HG03460 (cell line): ENCODE measurements around the gene PLCXD1.
A peak's percentile ranks its signal among the peaks of the same experiment; 100 is the strongest.
"Not testable (repeated sequence)": the region's sequence is repeated elsewhere in the genome, so short reads cannot be mapped to it uniquely, and the experiment has no call there.

Experiments used
- ATAC-seq: cut with Tn5 transposase; IDR thresholded peaks from one replicate; pipeline ENCODE4 v1.9.1; 2021; ENCODE audit not compliant: unreplicated experiment

PLCXD1 gene, protein sequence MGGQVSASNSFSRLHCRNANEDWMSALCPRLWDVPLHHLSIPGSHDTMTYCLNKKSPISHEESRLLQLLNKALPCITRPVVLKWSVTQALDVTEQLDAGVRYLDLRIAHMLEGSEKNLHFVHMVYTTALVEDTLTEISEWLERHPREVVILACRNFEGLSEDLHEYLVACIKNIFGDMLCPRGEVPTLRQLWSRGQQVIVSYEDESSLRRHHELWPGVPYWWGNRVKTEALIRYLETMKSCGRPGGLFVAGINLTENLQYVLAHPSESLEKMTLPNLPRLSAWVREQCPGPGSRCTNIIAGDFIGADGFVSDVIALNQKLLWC

DNA sequence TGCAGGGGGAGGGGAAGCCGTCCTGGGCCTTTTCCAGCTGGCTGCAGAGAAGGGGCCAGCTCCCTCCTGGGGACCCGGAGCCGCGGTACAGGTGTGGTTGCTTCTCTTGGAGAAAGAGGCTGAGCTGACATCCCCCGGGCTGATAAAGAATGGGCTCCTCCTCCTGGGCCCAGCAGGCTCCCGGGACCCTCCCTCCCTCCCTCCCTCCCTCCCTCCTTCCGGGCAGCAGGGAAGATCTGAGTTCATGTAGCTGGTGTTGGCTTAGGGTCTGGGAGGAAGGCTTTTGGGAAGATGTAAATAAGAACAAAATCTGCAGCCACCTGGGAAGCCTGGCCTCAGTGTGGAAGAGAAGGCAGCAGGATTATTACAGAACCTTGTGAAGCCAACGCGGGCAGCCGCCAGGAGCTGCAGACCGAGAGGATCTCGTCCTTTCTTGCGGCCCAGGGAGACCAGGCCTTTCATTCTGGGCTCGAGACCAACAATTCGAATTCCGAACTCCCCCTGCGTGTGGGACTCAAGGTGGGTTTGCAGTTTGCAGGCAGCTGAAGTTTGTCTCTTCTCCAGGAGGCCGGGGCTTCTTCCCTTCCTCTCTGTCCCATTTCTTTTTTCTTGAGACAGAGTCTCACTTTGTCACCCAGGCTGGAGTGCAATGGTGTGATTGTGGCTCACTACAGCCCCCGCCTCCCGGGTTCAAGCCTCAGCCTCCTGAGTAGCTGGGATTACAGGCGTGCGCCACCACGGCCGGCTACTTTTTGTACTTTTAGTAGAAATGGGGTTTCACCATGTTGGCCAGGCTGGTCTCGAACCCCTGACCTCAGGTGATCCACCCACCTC lies at the start of gene PLCXD1:
Gene PLCXD1 (plus strand): TSS at position 216 of the 834 bp plus-strand sequence. CDS start 2,807 bp downstream, outside the sequence.
- no peak for ATAC-seq

DNA sequence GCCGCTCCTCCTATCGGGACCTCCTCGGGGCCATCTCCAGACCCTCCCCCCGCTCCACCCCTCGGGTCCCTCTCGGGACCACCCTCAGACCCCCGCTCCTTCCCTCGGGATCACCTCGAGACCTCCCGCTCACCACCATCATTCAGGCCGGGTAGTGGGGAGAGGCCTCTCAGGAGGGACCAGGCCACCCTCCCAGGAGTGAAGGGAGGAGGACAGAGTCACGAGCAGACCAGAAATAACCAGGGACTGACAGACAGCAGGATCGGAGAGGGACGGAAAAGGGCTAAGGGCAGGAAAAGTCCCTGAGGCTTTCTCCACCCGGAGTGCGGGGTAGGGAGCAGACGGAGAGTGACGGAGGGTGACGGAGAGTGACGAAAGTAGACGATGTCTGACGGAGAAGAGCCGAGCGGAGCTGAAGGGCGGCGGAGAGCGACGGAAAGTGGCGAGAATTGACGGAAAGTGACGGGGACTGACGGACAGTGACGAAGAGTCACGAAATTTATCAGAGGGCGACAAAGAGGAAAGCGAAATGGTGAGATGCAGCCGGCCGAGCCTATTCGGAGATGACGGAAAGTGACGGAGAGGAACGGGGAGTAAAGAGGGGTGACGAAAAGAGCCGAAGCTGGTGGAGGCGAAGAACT lies 49.4 kb upstream of the PLCXD1 start:
- peak; percentile 90 for ATAC-seq

DNA sequence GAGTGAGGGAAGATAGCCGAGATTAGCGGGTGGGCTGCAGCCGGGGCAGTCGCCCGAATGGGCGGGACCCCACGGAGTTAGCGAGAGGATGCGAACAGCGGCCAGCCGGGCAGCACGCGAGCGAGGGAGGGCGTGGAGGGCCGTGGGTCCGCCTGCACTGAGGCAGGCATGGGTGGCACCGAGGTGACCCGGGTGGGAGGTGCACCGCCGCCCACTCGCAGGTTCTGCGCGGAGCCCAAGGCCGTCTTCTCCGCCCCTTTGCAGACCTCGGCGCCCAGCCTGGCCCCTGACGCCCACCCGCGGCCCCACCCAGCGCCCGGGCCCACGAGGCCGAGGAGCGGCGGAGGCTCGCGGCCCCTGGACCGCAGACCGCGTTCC lies 48.9 kb upstream of the PLCXD1 start:
- peak; percentile 15 for ATAC-seq

DNA sequence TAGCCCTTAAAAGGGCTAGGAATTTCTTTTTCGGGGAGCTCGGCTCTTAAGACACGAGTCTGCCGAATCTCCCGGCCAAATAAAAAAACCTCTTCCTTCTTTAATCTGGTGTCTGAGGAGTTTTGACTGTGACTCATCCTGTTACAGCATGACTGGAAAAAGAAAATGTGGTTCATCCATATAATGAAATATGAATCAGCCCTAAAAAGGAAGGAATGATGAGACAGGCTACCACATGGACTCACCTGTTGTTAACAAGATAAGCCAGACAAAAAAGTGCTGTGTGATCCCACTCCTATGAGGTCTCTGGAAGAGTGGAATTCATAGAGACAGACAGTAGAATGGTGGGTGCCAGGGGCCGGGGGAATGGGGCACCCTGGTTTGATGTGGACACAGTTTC lies 45.0 kb upstream of the PLCXD1 start:
- ATAC-seq, result not testable (repeated sequence)

DNA sequence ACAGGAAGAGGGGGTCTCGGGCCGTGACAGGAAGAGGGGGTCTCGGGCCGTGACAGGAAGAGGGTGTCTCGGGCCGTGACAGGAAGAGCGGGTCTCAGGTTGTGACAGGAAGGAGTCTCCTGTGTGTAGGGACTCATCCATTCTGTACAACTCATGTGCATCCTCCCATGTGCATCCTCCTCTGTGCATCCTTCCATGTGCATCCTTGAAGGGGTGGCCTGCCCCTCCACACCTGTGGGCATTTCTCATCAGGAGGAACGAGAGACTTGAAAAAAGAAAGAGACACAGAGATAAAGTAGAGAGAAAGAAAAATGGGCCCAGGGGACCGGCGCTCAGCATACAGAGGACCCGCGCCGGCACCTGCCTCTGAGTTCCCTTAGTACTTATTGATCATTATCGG lies 30.2 kb upstream of the PLCXD1 start:
- no peak for ATAC-seq

DNA sequence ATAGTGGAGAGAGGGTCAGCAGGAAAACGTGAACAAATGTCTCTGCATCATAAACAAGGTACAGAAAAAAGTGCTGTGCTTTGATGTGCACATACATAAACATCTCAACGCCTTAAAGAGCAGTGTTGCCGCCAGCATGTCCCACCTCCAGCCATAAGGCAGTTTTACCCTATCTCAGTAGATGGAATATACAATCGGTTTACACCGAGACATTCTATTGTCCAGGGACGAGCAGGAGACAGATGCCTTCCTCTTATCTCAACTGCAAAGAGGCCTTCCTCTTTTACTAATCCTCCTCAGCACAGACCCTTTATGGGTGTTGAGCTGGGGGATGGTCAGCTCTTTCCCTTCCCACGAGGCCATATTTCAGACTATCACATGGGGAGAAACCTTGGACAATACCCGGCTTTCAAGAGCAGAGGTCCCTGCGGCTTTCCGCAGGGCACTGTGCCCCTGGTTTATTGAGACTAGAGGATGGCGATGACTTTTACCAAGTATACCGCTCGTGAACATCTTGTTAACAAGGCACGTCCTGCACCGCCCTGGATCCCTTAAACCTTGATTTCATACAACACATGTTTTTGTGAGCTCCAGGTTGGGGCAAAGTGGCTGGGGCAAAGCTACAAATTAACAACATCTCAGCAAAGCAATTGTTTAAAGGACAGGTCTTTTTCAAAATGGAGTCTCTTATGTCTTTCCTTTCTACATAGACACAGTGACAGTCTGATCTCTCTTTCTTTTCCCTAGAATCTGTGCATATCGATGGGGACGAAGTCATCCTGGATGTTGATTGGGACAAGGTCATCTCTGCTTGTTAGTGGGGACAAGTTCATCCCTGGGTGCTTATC lies 29.6 kb upstream of the PLCXD1 start:
- not testable (repeated sequence) for ATAC-seq

DNA sequence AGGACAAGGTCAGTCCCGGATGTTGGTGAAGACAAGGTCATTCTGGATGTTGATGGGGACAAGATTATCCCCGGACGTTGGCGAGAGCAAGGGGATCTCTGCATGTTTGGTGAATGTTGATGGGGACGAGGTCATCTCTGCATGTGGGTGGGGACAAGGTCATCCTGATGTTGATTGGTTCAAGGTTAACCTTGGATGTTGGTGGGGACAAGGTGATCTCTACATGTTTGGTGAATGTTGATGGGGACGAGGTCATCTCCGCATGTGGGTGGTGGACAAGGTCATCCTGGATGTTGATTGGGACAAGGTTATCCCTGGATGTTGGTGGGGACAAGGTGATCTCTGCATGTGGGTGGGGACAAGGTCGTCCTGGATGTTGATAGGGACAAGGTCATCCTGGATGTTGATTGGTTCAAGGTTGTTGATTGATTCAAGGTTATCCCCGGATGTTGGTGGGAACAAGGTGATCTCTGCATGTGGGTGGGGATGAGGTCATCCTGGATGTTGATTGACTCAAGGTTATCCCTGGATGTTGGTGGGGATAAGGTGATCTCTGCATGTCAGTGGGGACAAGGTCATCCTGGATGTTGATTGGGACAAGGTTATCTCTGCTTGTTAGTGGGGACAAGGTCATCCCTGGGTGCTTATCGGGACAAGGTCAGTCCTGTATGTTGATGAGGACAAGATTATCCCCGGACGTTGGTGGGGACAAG lies 28.8 kb upstream of the PLCXD1 start:
- ATAC-seq, result no peak

DNA sequence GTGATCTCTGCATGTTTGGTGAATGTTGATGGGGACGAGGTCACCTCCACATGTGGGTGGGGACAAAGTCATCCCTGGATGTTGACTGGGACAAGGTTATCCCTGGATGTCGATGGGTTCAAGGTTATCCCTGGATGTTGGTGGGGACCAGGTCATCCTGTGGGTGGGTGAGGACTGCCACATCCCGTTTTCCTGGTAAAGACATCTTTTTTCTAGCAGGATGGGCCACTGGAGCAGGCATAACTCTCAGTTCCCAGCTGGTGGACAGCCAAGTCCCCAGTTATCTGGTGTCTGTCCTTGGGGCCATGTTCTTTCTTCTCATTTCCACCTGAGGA lies 28.3 kb upstream of the PLCXD1 start:
- no peak for ATAC-seq

DNA sequence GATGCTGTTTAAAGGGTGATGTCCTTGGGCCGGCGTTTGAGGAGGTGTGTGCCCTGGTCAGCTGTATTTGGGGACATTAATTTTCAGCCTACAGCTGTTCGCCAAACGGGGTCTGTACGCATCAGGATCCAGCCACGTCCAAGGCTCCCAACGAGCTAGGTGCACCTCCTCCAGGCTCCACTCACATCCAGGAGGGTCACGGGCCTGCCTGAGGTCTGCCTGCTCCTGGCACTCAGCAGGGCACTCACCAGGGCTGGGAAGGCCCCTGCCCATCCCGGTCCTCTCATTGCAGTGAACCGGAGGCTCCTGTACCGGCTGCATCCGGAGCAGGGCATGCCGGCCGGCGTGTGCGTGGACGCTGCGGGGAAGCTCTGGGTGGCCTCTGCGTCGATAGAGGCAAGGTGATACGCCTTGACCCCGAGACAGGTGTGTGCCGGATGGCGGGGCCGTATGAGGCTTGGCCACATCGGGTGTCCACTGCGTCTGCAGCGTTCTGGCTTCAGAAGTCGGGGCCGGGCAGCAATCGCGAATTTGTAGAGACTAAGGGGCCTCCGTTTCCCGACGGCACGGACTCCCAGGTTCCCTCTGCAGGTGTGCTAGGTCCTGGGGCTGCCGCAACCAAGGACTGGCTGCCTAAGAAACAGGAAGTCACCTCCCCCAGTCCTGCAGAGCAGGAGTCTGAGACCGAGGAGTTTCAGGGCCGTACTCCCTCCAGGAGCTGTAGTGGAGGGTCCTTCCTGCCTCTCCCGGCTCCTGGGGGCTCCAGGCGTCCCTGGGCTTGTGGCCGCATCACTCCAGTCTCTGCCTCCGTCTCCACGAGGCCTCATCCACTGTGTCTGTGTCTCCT lies 27.5 kb upstream of the PLCXD1 start:
- no peak for ATAC-seq

DNA sequence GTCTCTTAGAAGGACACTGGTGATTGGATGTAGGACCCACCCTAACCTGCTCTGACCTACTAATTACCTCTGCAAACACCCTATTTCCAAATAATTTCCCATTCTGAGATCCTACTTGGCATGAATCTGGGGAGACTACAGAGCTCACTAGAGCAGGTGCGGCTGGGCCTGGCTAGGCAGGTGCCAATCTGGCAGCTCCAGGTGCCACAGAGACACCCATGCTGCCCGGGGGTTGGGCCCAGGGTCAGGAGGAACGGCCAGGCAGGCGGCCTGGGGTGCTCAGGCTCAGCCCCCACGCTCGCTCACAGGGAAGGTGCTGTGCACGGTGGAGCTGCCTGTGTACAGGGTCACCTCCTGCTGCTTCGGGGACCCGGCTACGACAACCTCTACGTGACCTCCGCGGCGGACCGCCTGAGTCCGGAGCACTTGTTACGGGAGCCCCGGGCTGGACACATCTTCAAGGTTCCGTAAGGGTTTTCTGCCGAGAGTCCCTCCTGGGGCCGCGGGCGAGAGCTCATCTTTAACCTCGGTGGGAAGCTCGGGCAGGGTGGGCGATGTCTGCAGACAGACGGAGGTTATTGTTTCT lies 26.5 kb upstream of the PLCXD1 start:
- no peak for ATAC-seq

DNA sequence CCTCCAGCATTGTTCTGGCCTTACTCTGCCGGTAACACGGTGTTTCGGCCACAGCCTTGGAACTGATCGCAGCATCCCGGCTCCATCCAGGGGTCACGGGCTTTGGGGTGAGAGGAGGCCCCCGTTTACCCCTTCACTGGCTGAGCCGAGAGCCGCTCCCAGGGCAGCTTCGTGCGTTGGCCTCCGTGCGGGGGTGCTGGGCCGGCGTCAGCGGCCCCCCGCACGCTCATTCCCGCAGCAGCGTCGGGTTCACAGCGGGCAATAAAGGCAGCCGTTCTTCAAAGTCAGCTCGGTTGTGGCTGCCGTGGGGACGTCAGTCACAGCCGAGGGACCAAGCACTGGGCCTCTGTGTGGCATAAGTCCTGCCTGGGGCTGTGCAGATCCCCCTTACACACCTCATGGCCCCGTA lies 25.3 kb upstream of the PLCXD1 start:
- ATAC-seq, result no peak

DNA sequence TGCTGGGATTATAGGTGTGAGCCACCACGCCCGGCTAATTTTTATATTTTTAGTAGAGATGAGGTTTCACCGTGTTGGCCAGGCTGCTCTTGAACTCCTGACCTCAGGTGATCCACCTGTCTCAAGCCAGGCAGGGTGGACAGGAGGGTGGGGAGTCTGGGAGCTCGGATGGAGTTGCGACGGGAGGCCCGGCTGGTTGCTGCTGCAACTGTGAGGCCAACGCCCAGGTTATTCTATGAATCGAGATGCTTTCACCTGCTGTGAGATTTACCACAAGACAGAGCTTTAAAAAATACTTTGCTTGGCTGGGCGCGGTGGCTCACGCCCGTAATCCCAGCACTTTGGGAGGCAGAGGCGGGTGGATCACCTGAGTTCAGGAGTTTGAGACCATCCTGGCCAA lies 24.1 kb upstream of the PLCXD1 start:
- not testable (repeated sequence) for ATAC-seq

DNA sequence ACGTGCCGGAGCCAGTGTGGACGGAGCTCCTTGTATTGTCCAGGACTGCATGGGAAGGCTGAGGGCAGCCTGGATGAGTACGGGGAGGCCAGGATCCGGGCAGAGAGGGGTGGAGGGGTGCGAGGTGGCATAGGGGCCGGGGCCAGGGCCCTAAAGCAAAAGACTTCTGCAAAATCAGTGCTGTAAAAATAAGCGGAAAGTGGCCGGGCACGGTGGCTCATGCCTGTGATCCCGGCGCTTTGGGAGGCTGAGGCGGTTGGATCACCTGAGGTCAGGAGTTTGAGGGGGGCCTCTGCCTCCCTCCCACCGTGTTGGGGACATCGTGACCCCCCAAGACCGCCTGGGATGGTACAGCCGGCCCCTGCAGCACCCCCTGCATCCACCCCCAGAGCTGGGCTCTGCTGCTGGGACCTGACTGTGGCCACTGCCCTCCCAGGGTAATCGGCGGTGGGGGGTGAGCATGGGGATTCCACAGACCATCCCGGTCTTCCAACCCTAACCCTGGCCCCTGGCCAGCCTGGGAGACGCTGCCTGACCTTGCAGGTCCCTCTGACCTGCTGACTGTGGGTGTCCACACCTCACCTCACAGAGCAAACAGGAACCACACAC lies 23.4 kb upstream of the PLCXD1 start:
- ATAC-seq, result no peak

DNA sequence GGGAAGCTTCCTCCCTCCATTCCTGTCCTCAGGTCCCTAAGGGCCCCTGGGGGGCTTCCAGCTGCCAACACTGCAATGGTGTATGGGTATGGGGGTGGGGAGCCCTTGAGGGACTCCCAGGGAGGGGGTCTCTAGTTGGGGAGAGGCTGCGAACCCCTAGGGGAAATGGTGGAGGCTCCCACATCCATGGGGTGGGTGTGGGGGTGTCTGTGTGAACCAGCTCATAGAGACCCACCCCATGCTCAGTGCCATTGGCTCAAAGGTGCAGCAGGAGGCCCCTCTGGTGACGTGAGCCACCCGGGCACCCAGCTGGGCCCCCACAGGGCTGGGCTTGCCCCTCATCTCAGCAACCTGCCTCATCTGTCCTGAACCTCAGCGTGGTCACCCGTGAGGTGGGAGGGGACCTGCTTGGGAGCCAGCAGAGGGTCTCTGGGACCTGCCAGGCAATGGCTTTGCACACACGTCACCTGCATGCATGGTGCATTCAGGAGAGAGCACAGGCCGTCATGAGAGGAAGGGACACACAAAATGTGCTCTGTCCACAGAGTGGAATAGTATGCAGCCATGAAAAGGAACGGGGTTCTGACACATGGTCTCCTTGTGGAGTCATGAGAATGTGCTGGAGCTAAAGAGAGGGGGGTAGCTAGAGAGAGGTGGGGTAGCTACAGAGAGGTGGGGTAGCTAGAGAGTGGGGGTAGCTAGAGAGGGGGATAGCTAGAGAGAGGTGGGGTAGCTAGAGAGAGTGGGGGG lies 22.7 kb upstream of the PLCXD1 start:
- ATAC-seq, result no peak

DNA sequence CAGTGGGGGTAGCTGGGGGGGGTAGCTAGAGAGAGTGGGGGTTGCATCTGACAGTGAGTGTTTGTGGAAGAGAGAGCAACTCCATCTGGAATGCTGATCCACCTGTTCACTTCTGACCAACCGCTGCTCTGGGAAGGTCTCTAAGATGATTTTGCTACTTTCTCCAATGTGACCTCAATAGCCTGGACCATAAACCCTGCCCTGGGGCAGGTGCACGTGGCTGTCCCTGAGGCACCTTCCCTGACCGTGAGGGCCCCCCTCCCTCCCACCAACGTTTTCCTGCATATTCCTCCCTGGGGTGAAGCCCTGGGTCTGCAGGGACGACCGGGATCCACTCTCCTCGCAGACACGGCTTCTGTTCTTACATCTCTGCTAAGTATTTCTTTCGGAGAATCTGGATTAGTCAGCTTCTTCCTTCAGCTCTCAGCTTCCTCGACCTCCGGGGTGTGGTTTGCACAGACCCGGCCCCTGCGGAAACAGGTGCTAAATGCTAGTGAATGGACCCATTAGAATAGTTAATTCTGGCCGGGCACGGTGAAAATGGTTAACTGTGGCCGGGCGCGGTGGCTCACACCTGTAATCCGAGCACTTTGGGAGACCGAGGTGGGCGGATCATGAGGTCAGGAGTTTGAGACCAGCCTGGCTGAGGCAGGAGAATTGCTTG lies 21.4 kb upstream of the PLCXD1 start:
- no peak for ATAC-seq

DNA sequence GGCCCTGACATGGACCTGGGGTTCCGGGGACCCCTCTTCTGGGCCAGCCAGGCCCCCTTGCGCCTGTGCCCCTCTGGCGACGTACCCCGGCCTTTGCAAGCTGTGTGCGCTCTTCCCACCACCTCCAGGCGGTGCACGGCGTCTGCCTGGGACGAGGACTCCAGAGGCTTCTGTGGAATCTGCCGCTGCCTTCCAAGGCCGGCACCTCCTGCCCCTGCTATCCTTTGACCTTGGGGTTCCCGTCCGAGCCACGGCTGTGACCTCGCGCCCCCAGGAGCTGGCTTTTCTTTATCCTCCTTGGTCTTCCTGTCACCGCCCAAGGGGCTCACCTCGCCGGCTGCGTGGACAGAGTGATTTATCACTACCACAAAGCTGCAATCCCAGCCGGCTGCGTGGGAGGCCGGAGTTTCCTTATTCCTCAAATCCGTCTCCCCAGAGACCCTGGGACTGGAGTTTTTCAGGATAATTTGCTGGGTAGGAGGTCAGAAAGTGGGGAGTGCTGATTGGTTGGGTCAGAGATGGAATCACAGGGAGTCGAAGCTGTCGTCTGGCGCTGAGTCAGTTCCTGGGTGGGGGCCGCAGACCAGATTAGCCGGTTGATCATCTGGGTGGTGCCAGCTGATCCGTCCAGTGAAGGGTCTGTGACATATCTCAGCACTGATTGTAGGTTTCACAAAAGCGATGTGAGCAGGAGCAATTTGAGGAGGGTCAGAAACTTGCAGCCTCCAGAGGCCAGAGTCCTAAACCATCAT lies 19.8 kb upstream of the PLCXD1 start:
- no peak for ATAC-seq

DNA sequence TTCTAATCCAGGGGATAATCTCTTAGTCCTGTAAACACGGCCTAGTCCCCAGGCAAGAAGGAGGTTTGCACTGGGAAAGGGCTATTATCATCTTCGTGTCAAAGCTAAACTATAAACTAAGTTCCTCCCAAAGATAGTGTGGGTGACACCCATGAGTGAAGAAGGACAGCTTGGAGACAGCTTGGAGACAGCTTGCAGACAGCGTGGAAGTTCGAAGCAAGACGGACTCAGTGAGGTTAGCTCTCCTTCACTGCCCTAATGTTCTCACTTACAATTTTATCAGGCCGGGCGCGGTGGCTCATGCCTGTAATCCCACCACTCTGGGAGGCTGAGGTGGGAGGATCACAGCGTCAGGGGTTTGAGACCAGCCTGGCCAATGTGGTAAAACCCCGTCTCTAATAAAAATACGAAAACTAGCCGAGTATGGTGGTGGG lies 19.2 kb upstream of the PLCXD1 start:
- no peak for ATAC-seq
